K562 (cell line): ENCODE results near the gene SPATS2L. TPM values are rescaled to one million over a fixed set of nuclear protein-coding genes. Genes with fewer than 3 reads are reported as not detected.

Experiments
- ATAC-seq: fragments of 200-7000 bp; cut with Tn5 transposase; 3 replicates; pipeline ENCODE4 v1.9.1; 2020; ENCODE audit warnings: moderate library complexity
- BruUV-seq: library from RNA; stranded (reverse); fragments of 400-500 nt; replicated peaks from 2 replicates; lab custom pipeline; 2021; lab: Mats Ljungman, UMichigan
- CTCF ChIA-PET: fragments of 300-600 bp; formaldehyde crosslinking; extraction: SDS; loops from one replicate; lab custom pipeline; 2021; ENCODE audit warnings: low intra/inter-chr PET ratio; lab: Yijun Ruan, JAX
- POLR2A ChIA-PET: fragments of 300-600, 350-650 bp; sonication (Branson Sonifier 250); formaldehyde crosslinking; extraction: SDS; loops from one replicate; lab custom pipeline; 2021; ENCODE audit warnings: antibody characterized with exemption, inconsistent platforms; lab: Yijun Ruan, JAX
- DNase-seq, 4 experiments: peaks; one replicate each; pipeline versions ENCODE4 v3.0.0 to v3.0.0-alpha.2; 2011 to 2018; ENCODE audit warnings: low spot score in 3 of 4, mixed read lengths in 3 of 4; ENCODE audit errors: extremely low read depth in 1 of 4
- FAIRE-seq: peaks from 2 replicates; lab custom pipeline; 2011; peaks lifted over from hg19 to GRCh38; lab: Jason Lieb, UNC
- H2AFZ ChIP-seq: 2 replicates; pipeline ENCODE4 v1.6.0; 2011; ENCODE audit warnings: low read depth, low read length, control low read depth, inconsistent platforms
- H3K27ac ChIP-seq: fragments of 200-600 bp; 3 replicates; pipeline ENCODE4 v1.8.0; 2011; ENCODE audit warnings: low read depth, mild to moderate bottlenecking, control low read depth, inconsistent platforms, low read length, moderate library complexity, mixed read lengths; ENCODE audit errors: extremely low read depth
- H3K27me3 ChIP-seq, 2 experiments: fragments of 300-600 bp in 1 of 2; 2 replicates in 1 of 2; 3 replicates in 1 of 2; pipeline versions ENCODE4 v1.6.0 to v1.8.0; 2011; ENCODE audit warnings: inconsistent platforms in 2 of 2, low read length in 2 of 2, mild to moderate bottlenecking in 1 of 2, mixed read lengths in 1 of 2, moderate library complexity in 1 of 2; ENCODE audit not compliant: control insufficient read depth in 2 of 2, insufficient read depth in 2 of 2
- H3K36me3 ChIP-seq: fragments of 300-600 bp; 3 replicates; pipeline ENCODE4 v1.8.0; 2011; ENCODE audit warnings: mild to moderate bottlenecking, low read length, inconsistent platforms; ENCODE audit not compliant: control insufficient read depth, insufficient read depth
- H3K4me1 ChIP-seq, 2 experiments: fragments of 200-600 bp in 1 of 2; replicated peaks in 1 of 2; 2 replicates in 1 of 2; 3 replicates in 1 of 2; pipeline versions ENCODE4 v1.5.1 to v1.8.0; 2011; ENCODE audit warnings: inconsistent platforms in 2 of 2, low read length in 2 of 2, mild to moderate bottlenecking in 1 of 2, mixed read lengths in 1 of 2, moderate library complexity in 1 of 2; ENCODE audit not compliant: control insufficient read depth in 2 of 2, insufficient read depth in 2 of 2
- H3K4me2 ChIP-seq: 2 replicates; pipeline ENCODE4 v1.6.1; 2011; ENCODE audit warnings: low read length, control low read depth, inconsistent platforms, mixed read lengths; ENCODE audit not compliant: insufficient read depth
- H3K4me3 ChIP-seq: fragments of 200-600 bp; sonication (generic), shearing (Covaris generic); 2 replicates; pipeline ENCODE4 v1.5.1; 2016; ENCODE audit warnings: control low read depth, inconsistent platforms
- H3K79me2 ChIP-seq: fragments of 200-600 bp; 3 replicates; pipeline ENCODE4 v1.8.0; 2011; ENCODE audit warnings: low read length, inconsistent platforms; ENCODE audit not compliant: control insufficient read depth, insufficient read depth
- H3K9ac ChIP-seq, 2 experiments: 2 replicates each; pipeline versions ENCODE4 v1.6.0 to v1.6.1; 2011; ENCODE audit warnings: low read depth in 2 of 2, low read length in 2 of 2, control low read depth in 1 of 2, inconsistent platforms in 1 of 2, mild to moderate bottlenecking in 1 of 2, mixed read lengths in 1 of 2; ENCODE audit not compliant: insufficient read depth in 1 of 2
- H3K9me1 ChIP-seq: one replicate; pipeline ENCODE4 v1.6.0; 2011; ENCODE audit warnings: inconsistent platforms, mild to moderate bottlenecking, low read length, moderate library complexity; ENCODE audit not compliant: control insufficient read depth, insufficient read depth
- H3K9me3 ChIP-seq: replicated peaks from 2 replicates; pipeline ENCODE4 v1.5.1; 2011; ENCODE audit warnings: low read depth, low read length, inconsistent platforms; ENCODE audit not compliant: control insufficient read depth, insufficient read depth
- H4K20me1 ChIP-seq: replicated peaks from 2 replicates; pipeline ENCODE4 v1.6.1; 2011; ENCODE audit warnings: low read length, inconsistent platforms, mixed read lengths; ENCODE audit not compliant: control insufficient read depth, insufficient read depth
- CBX8 ChIP-seq: fragments of 200-600 bp; sonication (generic); IDR thresholded peaks from 2 replicates; pipeline ENCODE4 v1.6.1; 2012; ENCODE audit warnings: borderline replicate concordance, mixed run types, low read depth, mild to moderate bottlenecking, moderate library complexity, mixed read lengths, low read length, control low read depth, inconsistent platforms; ENCODE audit not compliant: poor library complexity, severe bottlenecking; ENCODE audit errors: extremely low read depth
- DMBX1 ChIP-seq: fragments of 250-450 bp; sonication (Bioruptor Pico); IDR thresholded peaks from 2 replicates; pipeline ENCODE4 v1.8.0; 2022; ENCODE audit warnings: inconsistent platforms, mild to moderate bottlenecking, moderate library complexity, borderline replicate concordance
- RAD21 ChIP-seq, 2 experiments: fragments of 250-450 bp in 1 of 2; fragments of 450-650 bp in 1 of 2; sonication (Bioruptor Pico) in 1 of 2; formaldehyde crosslinking in 1 of 2; IDR thresholded peaks in 1 of 2; conservative IDR thresholded peaks in 1 of 2; 2 replicates each; pipeline versions ENCODE4 v1.4.0 to v1.8.0; 2020 to 2022; ENCODE audit warnings: mild to moderate bottlenecking in 2 of 2, moderate library complexity in 1 of 2
- ZNF253 ChIP-seq: fragments of 250-450 bp; sonication (Bioruptor Pico); conservative IDR thresholded peaks from 2 replicates; pipeline ENCODE4 v1.6.1; 2021; ENCODE audit warnings: mild to moderate bottlenecking
- WGBS: fragments of 100-300 bp; shearing (Covaris generic); methylation state at CpG from one replicate; pipeline ENCODE4 v1.1.6; 2016; ENCODE audit warnings: low coverage, mixed read lengths; ENCODE audit not compliant: insufficient coverage; ENCODE audit errors: missing lambda C conversion rate; 5-methylcytosine and 5-hydroxymethylcytosine counted together
- in situ Hi-C: fragments of 300-500 bp; cut with MboI; formaldehyde crosslinking; loops from 4 replicates; pipeline ENCODE4 v1.15.0; 2018; ENCODE audit warnings: inconsistent platforms, mixed read lengths
- intact Hi-C: fragments of 100-400 bp; cut with micrococcal nuclease; formaldehyde crosslinking; loops from 2 replicates; pipeline ENCODE4 v1.14.2; 2022
- polyA plus RNA-seq, 8 experiments: library from polyadenylated mRNA; depleted of rRNA in 4 of 8; stranded (reverse) in 5 of 8; unstranded in 3 of 8; fragments of >200 nt; fragmentation: Nextera tagmentation in 2 of 8; fragmentation: Illumina TruSeq in 1 of 8; extraction: Ambion mirVana in 2 of 8; extraction: Trizol in 1 of 8; gene quantifications; 2 replicates each; pipeline versions ENCODE4 v1.2.1 to v1.2.3, GENCODE V29; 2011 to 2014; ENCODE audit warnings: inconsistent platforms in 1 of 8, missing spikeins in 1 of 8
- total RNA-seq, 7 experiments: library from RNA; depleted of rRNA in 6 of 7; stranded (reverse); fragments of >200 nt in 6 of 7; fragmentation: Illumina TruSeq in 2 of 7; extraction: Trizol in 2 of 7; gene quantifications; 2 replicates each; pipeline versions ENCODE4 v1.2.1 to v1.2.3, GENCODE V29; 2011 to 2021; ENCODE audit warnings: low replicate concordance in 1 of 7
- TF ChIP-seq, protein P1 (sequence below): sonication (generic); formaldehyde crosslinking; IDR thresholded peaks from 2 replicates; pipeline ENCODE4 v1.8.0; 2022; ENCODE audit warnings: mild to moderate bottlenecking, missing genetic modification reagents, borderline replicate concordance

The SPATS2L gene
- total and polyA plus RNA-seq, 9 of the 15 experiments (the other 6 are each of a cell fraction or from before 2014, with no cell fraction given): 11.3 to 41.5 (median 24.9) TPM

- no peak overlapping the region for H3K4me2 ChIP-seq
- H4K20me1 ChIP-seq: no peaks in the 10 kb centered on the region
- H3K4me1 ChIP-seq: peaks cover 0 to 9% of the 10 kb centered on the region in 2 experiments; a peak in 3 of 5 replicates
- no peak overlapping the region for H3K4me3 ChIP-seq
- no peaks in the 10 kb centered on the region for H3K9me3 ChIP-seq
- H3K9me1 ChIP-seq: no peaks in the 10 kb centered on the region
- no peaks in the 10 kb centered on the region for H3K27me3 ChIP-seq
- no TSS peak for BruUV-seq
- CTCF ChIA-PET: no interaction called here
- TF ChIP-seq RAD21 (CRISPR knock-in tag; conservative IDR thresholded peaks at IDR 0.05 in 1 of 2, IDR thresholded peaks at IDR 0.05 in 1 of 2) (0 out of 4 replicates have a peak, but pooled peaks of 1 of the 2 experiments have one; percentile 12), DMBX1 (no peak), ZNF253 (CRISPR knock-in tag) (no peak), CBX8 (no peak)
- TF ChIP-seq, protein P1, sequence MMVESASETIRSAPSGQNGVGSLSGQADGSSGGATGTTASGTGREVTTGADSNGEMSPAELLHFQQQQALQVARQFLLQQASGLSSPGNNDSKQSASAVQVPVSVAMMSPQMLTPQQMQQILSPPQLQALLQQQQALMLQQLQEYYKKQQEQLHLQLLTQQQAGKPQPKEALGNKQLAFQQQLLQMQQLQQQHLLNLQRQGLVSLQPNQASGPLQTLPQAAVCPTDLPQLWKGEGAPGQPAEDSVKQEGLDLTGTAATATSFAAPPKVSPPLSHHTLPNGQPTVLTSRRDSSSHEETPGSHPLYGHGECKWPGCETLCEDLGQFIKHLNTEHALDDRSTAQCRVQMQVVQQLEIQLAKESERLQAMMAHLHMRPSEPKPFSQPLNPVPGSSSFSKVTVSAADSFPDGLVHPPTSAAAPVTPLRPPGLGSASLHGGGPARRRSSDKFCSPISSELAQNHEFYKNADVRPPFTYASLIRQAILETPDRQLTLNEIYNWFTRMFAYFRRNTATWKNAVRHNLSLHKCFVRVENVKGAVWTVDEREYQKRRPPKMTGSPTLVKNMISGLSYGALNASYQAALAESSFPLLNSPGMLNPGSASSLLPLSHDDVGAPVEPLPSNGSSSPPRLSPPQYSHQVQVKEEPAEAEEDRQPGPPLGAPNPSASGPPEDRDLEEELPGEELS (CRISPR knock-in tag): no peak
- no peaks in the 10 kb centered on the region for H3K36me3 ChIP-seq
- 55% methylated on average over 5 of the region's 5 CpGs for WGBS
- DNase-seq (no peak), ATAC-seq (no peak), FAIRE-seq (no peak)
- H2AFZ ChIP-seq: no peak overlapping the region
- in situ Hi-C loops (no loop called here), intact Hi-C loops (no loop called here)
- POLR2A ChIA-PET: no interaction called here
- no peak overlapping the region for H3K9ac ChIP-seq
- H3K27ac ChIP-seq: no peak overlapping the region
- no peaks in the 10 kb centered on the region for H3K79me2 ChIP-seq
These were observed 147.5 kb downstream of the SPATS2L start for GRCh38 chr2:200453853-200454534.
